Vagina (tissue), 2 donors: ENCODE results near the gene SH3D19.

ENCODE experiments used
- CTCF ChIP-seq, 3 experiments: fragments of 450-650 bp in 2 of 3; fragments of 200-600 bp in 1 of 3; sonication (generic) in 1 of 3; IDR thresholded peaks; one replicate each; pipeline ENCODE4 v1.5.1; 2017 to 2019; ENCODE audit warnings: antibody characterized with exemption in 3 of 3, mild to moderate bottlenecking in 2 of 3, moderate library complexity in 2 of 3
- POLR2A ChIP-seq, 2 donors: fragments of 450-650 bp; IDR thresholded peaks; one replicate each; pipeline ENCODE4 v1.6.1; 2017; ENCODE audit warnings: antibody characterized with exemption in 2 of 2, mild to moderate bottlenecking in 2 of 2, moderate library complexity in 2 of 2
- POLR2AphosphoS5 ChIP-seq, 2 donors: sonication (generic); formaldehyde crosslinking; IDR thresholded peaks; one replicate each; pipeline ENCODE4 v1.9.0; 2017; ENCODE audit warnings: antibody characterized with exemption in 2 of 2, mild to moderate bottlenecking in 2 of 2, low read depth in 1 of 2; ENCODE audit not compliant: insufficient read depth in 1 of 2

DNA sequence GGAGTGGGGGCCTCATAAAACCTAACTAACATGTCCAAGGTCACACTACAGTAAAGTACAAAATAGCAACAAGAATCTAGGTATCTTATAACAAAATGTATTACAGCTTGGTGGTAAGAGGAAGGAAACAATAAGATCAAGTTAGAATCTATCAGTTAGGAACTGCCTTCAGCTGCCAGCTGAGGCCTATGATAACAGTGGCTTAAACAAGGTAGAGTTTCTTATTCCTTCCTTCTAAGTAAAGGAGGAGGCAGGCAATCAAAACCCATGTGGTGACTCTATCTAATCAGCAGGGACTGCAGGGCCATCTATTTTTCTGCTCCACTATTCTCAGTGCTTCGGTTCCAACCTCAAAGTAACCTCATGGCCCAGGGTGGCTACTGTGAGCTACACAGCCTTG, 10.9 kb downstream of the SH3D19 start:
- TF ChIP-seq CTCF (IDR thresholded peaks at IDR 0.05) (no peak), POLR2A (IDR thresholded peaks at IDR 0.05) (no peak), POLR2AphosphoS5 (IDR thresholded peaks at IDR 0.05; ENCODE audit: insufficient read depth in 1 of 2, low read depth in 1 of 2) (no peak)
